HG03520 (cell line): ENCODE measurements around the gene ADAMTSL4.

Experiments
- ATAC-seq: cut with Tn5 transposase; IDR thresholded peaks from one replicate; pipeline ENCODE4 v1.9.1; 2021; ENCODE audit warnings: mild to moderate bottlenecking, moderate library complexity; ENCODE audit not compliant: unreplicated experiment

Gene ADAMTSL4

GRCh38 chr1:150548632-150549495 lies at the start of gene ADAMTSL4:
Gene ADAMTSL4 (plus strand): TSS chr1:150549408. CDS start chr1:150552289, 2,881 bp downstream.
- ATAC-seq: no peak

GRCh38 chr1:150505431-150505830 lies 43.8 kb upstream of the ADAMTSL4 start:
- no peak for ATAC-seq

- no peak for ATAC-seq
Measured at GRCh38 chr1:150507912-150508864, 41.0 kb upstream of the ADAMTSL4 start, which contains the start of gene ECM1. Gene ECM1 (plus strand): TSS chr1:150508109. CDS start chr1:150508210, 101 bp downstream.

DNA sequence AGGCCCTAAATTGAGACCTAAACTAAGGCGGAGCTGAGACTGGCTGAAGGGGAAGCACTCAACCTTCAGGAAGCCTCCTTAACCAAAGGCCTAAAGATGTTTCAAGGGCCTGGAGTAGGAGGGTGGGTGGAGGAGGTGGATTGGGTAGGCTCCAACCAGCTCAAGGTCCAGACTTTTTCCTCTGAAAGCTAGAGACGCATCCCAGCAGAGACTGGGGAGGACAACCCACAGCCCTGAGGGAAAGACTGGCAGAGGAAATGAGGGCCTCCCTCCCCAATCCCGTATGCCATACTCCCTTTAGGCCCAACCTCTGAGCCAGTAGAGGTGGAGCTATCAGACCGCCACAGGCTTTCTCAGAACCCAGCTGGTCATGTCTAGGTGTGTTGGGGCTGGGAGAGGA lies 40.2 kb upstream of the ADAMTSL4 start:
- ATAC-seq: no peak

GRCh38 chr1:150511551-150511950 lies 37.7 kb upstream of the ADAMTSL4 start:
- no peak for ATAC-seq

GRCh38 chr1:150511985-150512660 lies 37.1 kb upstream of the ADAMTSL4 start:
- ATAC-seq: no peak

DNA sequence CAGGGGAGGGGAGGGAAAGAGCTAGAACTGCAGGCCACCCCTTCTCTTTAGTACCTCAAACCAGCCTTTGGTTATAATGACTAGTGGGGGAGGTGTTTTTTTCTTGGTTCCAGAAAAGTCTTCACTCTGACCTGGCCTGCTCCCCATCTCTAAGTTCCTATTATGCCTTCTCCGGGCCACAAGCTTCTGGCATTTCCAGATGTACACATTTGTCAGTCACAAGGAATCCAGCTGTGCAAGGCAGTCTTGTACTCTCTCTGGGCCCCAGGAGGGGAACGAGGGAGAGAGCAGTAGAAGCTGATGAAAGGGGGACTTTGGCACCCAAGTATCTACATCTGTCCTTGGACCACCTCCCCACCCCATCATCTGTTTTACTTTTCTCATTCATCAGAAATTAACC lies 36.4 kb upstream of the ADAMTSL4 start:
- ATAC-seq: no peak

GRCh38 chr1:150513351-150513791 lies 35.8 kb upstream of the ADAMTSL4 start:
- no peak for ATAC-seq

DNA sequence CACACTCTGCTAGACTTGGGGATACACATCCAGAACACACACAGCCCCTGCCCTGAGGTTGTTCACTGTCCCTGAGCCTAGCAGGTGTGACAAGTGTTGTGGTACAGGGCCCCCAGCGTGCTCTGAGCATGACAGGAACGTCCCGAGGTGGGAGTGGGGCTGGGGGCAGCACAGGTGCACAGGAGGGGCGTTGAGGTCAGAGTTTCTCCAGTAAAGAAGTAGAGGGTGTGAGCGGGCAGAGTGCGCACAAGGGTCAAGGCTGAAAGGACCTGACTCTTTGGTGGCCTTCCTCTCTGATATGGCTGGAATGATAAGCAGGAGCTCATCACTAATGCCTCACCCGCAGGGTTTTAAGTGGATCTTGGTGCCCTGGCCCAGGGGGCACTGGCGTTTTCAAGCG lies 34.9 kb upstream of the ADAMTSL4 start:
- no peak for ATAC-seq

DNA sequence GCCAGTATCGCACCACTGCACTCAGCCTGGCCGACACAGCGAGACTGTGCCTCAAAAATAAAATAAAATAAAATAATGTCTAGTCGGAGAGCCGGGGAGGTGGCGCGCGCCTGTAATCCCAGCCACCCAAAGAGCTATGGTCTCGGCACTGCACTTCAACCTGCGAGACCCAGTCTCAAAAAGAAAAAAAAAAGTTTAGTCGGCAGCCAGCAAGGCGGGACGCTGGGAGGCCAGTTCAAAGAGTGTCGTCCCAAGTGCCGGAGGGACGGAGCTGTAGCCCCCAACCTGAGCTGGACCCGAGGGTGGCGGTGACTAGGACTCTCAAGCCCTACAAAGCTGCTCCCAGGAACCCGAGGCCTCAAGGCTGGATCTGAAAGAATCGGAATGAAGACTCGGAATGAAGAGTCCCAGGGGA lies 34.3 kb upstream of the ADAMTSL4 start:
- ATAC-seq: no peak

DNA sequence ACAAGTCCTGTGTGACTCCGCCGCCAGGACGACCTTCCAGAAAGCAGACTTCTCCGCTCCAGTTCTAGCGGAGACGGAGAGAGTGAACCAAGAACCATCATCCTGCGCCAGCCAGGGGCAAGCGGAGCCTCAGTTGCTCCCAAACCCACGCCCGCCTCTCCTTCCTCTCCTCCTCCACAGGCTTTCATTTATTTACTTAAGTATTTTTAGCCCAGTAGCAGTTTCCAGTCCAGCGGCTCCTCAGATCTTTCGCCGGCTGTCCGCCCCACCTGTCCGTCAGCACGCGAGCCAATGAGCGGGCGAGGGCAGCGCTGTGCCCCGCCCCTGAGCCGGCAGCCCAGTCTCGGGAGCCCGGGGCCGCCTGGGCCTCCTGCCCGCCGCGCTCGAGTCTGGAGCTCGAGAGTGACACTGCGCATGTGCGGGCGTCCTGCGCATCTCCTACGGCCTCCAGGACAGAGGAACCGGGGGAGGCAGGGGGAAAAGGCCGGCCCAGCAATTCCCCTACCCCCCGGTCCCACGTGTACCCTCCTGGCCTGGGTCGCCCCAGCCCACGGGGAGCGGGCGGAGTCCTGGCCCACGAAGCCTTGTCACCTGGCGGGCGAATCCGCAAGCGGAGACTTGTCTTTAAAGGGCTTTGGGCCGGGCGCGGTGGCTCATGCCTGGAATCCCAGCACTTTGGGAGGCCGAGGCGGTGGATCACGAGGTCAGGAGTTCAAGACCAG lies 33.7 kb upstream of the ADAMTSL4 start, which contains the start of gene FALEC:
Gene FALEC, plus strand, starts transcription at position 425 of the 722 bp plus-strand sequence.
- ATAC-seq: peak; percentile 91

DNA sequence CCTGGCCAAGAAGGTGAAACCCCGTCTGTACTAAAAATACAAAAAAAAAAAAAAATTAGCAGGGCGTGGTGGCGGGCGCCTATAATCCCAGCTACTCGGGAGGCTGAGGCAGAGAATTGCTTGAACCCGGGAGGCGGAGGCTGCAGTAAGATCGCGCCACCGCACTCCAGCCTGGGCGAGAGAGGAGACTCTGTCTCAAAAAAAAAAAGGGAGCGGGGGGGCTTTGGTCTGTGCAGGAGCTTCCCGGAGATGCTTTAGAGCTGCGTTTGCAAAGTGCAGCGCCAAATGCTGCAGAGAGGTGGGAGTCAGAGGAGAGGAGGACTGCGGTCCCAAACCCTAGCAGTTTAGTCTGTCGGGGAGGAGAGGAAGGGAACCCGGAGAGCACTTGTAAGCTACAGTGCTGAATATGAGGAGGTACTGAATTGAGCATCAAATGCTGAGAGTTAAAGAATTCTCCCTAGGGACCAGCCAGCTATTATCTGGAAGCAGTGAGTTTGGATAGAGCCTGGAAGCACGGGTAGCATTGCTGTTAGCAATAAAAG lies 33.1 kb upstream of the ADAMTSL4 start:
- no peak for ATAC-seq

DNA sequence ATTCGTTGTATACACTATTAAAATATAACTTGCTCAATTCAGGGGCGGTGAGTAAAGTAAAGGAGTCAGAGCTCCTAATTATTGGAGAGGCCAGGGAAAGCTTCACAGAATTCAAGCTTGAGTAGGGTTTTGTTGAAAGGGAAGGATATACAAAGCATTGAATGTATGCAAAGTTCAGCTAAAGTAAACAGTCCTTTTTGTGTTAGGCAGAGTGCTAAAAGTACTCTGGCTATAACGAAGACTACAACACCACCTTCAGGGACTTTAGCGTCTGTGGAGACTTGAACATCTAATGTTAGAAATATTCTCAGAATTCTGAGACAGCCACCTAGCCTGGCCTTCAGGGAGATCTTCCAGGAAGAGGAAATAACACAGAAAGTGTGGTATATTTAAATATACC lies 32.6 kb upstream of the ADAMTSL4 start:
- no peak for ATAC-seq

- ATAC-seq: no peak
Measured at GRCh38 chr1:150521196-150521968, 27.8 kb upstream of the ADAMTSL4 start.

GRCh38 chr1:150525348-150525747 lies 23.9 kb upstream of the ADAMTSL4 start:
- ATAC-seq: no peak

- ATAC-seq: no peak
Measured at GRCh38 chr1:150528196-150528595, 21.0 kb upstream of the ADAMTSL4 start.

DNA sequence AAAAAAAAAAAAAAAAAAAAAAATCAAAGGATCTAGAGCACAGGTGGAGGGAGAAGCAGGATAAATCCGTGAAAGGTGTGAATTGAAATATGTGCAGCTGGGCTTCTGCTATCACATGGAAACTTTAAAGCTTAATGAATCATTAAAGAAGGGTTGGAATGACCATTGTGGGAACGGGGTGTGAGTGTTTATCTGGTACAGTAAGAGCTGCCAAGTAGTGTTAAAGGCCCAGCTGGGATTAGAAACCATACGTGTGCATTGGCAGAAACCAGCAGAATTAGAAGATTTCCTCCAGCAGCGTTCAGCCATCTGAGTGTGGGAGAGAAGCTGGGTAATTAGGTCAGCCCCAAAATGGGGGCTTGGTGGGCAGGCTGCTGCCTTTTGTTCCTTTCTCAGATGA lies 20.2 kb upstream of the ADAMTSL4 start:
- ATAC-seq: no peak

- ATAC-seq: no peak
Measured at GRCh38 chr1:150530491-150531159, 18.6 kb upstream of the ADAMTSL4 start.

- ATAC-seq: no peak
Measured at GRCh38 chr1:150532860-150533259, 16.3 kb upstream of the ADAMTSL4 start.
